Stomach (tissue), 4 donors: ENCODE results near the gene SYNE3.

ENCODE experiments used
- CTCF ChIP-seq, 7 experiments: fragments of 450-650 bp in 4 of 7; fragments of 200-600 bp in 3 of 7; sonication (generic) in 3 of 7; IDR thresholded peaks; one replicate each; pipeline ENCODE4 v1.5.1; 2016 to 2019; ENCODE audit warnings: antibody characterized with exemption in 7 of 7, control low read depth in 2 of 7, mild to moderate bottlenecking in 1 of 7
- POLR2A ChIP-seq, 4 donors: fragments of 450-650 bp; IDR thresholded peaks; one replicate each; pipeline ENCODE4 v1.6.1; 2016; ENCODE audit warnings: antibody characterized with exemption in 4 of 4, control low read depth in 2 of 4, mild to moderate bottlenecking in 1 of 4, moderate library complexity in 1 of 4

DNA sequence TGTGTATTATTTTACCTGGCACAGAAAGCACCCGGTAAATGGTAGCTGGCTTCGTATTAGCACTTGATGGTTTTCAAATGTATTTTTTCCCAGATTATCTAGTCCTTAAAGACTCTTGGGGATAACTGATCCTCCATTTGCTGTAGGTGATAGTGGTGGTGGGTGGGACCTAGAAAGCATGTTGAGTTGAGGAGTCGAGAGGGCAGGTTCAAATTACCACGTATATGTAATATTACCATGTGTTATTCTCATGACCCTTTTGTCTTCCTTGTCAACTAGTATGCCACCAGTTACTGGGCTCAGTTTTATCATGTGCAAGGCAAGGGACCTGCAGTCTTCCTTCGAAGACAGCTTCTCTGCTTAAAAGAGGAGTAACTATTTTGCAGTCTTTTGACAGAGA lies 20.2 kb upstream of the SYNE3 start:
- TF ChIP-seq CTCF (IDR thresholded peaks at IDR 0.05) (no peak), POLR2A (IDR thresholded peaks at IDR 0.05) (no peak)
